Measurements from ENCODE around the gene ZNF385A.

Gene ZNF385A

DNA sequence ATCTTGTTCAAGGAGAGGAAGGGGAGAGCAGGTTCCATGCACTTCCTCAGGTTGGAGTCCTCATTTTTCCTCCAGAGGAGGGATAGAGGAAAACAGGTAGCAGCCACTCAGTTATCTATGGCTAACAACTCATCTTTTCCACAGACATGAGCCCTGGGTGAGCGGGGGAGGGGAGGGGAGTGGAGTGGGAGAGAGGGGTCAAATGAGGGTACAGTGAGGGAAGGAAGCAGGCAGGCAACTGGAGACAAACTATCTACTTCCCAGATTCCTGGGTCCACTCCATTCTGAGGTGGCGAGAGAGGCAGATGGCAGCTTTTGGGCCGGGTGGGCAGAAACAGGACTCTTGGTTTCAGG lies 2.6 kb upstream of the ZNF385A start:
- Histone ChIP-seq H3K27ac (ENCODE audit: low read depth, low read length) (no peak overlapping the region), H3K4me1 (ENCODE audit: control insufficient read depth in 5 of 5, insufficient read depth in 5 of 5, low read length in 5 of 5) (peaks cover 4 to 53% (median 31%) of the 10 kb centered on the region in 5 donors), H3K9ac (ENCODE audit: low read length in 5 of 5) (no peak overlapping the region), H3K9me3 (ENCODE audit: control insufficient read depth in 5 of 5, low read length in 5 of 5) (no peaks in the 10 kb centered on the region), H3K4me3 (ENCODE audit: low read depth in 1 of 5, low read length in 5 of 5) (no peak overlapping the region), H3K36me3 (ENCODE audit: control insufficient read depth in 5 of 5, insufficient read depth in 5 of 5, low read length in 5 of 5) (peaks cover 0 to 4% (median 0%) of the 10 kb centered on the region in 5 donors), H3K27me3 (ENCODE audit: control insufficient read depth in 5 of 5, insufficient read depth in 4 of 5, low read length in 5 of 5) (no peaks in the 10 kb centered on the region)

DNA sequence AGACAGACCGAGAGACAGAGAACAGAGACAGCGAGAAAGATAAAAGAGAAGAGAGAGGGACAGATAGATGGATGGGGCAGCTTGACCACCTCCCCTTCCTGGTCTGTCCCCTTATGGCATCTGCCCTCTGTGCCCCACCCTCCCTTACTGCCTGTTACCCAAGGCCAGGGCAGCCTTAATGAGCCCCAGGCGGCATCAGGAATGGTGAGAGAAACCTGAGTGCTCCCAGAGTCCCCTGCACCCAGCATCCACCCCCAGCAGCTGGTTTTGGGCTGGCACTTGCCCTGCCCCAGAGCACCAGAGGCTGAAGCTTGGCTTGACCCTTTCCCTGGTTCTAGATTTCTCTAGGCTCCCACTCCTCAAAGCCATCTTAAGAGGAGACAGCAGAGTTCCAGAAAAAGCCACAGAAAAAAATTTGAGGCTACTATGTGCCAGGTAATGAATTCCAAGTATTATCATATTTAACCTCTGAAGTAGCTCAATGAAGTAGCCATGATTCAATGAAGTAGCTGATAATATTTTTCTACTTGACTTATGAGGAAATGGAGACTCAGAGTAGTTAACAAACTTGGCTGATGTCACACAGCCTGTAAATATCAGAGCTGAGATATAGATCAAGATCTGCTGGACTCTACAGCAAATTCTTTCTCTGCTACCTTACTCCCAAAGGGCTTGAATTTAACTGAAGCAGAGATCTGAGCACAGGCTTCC lies 2.0 kb upstream of the ZNF385A start:
- Histone ChIP-seq H3K36me3 (ENCODE audit: control insufficient read depth in 5 of 5, insufficient read depth in 5 of 5, low read length in 5 of 5) (no peaks in the 10 kb centered on the region), H3K9me3 (ENCODE audit: control insufficient read depth in 5 of 5, low read length in 5 of 5) (no peaks in the 10 kb centered on the region), H3K27me3 (ENCODE audit: control insufficient read depth in 5 of 5, insufficient read depth in 4 of 5, low read length in 5 of 5) (no peaks in the 10 kb centered on the region), H3K27ac (ENCODE audit: low read depth, low read length) (peak overlapping the region; percentile 29), H3K4me3 (ENCODE audit: low read depth in 1 of 5, low read length in 5 of 5) (no peak overlapping the region), H3K4me1 (ENCODE audit: control insufficient read depth in 5 of 5, insufficient read depth in 5 of 5, low read length in 5 of 5) (peaks cover 4 to 50% (median 31%) of the 10 kb centered on the region in 5 donors), H3K9ac (ENCODE audit: low read length in 5 of 5) (no peak overlapping the region)

DNA sequence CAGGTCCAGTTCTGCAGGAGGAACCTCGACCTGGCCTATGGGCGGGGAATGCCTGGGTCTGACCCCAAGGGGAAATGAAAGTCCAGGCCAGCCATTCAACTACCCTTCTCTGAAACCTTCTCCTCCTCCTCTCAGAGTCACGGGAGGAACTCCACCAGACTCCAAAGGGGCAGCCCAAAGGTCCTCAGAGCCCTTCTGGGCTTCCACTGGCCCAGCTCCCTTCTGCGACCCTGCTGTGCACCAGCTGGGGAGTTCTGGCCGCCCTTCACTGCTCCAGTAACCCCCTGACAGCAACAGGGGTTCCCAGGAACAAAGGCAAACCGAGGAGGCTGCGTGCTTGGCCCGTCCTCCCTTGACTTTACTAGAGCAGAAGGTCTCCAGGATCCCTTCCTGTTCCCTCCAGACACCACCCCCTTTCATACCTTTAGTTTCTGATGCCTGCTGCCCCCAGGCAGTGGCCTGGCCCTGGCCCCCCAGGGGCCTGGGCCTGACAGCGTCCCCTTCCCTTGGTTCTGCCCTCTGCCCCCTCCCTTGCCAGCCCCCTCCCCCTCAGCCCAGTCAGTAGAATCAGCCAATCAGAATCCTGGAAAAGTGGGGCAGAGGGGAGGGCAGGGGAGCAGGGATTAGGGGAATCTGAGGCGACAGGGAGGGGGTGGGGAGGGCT lies 850 bp upstream of the ZNF385A start:
- Histone ChIP-seq H3K9ac (ENCODE audit: low read length in 5 of 5) (peak overlapping the region in 4 of 5 donors; percentile 20 to 62 (median 40)), H3K4me1 (ENCODE audit: control insufficient read depth in 5 of 5, insufficient read depth in 5 of 5, low read length in 5 of 5) (peaks cover 4 to 45% (median 31%) of the 10 kb centered on the region in 5 donors), H3K4me3 (ENCODE audit: low read depth in 1 of 5, low read length in 5 of 5) (peak overlapping the region; percentile 0 to 53 (median 35)), H3K27ac (ENCODE audit: low read depth, low read length) (peak overlapping the region; percentile 50), H3K9me3 (ENCODE audit: control insufficient read depth in 5 of 5, low read length in 5 of 5) (no peaks in the 10 kb centered on the region), H3K27me3 (ENCODE audit: control insufficient read depth in 5 of 5, insufficient read depth in 4 of 5, low read length in 5 of 5) (no peaks in the 10 kb centered on the region), H3K36me3 (ENCODE audit: control insufficient read depth in 5 of 5, insufficient read depth in 5 of 5, low read length in 5 of 5) (no peaks in the 10 kb centered on the region)

DNA sequence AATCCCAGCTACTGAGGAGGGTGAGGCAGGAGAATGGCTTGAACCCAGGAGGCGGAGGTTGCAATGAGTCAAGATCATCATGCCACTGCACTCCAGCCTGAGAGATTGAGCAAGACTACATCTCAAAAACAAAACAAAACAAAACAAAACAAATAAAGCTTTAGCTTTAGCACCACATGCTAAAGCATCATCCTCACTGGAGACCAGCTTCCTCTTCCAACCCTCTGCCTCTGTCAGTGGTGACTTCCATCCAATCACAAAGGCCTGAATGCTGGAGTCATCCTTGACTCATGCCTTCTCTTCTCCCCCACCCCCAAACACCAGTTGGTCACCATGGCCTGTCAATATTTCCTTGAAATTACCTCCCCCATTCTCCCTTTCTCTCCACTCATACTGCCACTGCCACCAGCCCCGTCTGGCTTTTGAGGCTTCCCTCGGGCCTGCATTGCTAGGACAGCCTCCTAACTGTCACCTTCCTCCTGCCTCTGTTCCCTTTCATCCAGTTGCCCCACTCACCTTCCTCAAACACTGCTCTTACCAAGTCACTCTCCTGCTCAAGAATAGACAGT lies 1.4 kb downstream of the ZNF385A start:
- peaks cover 7 to 57% (median 41%) of the 10 kb centered on the region in 5 donors for H3K4me1 ChIP-seq (ENCODE audit: control insufficient read depth in 5 of 5, insufficient read depth in 5 of 5, low read length in 5 of 5)
- no peak overlapping the region for H3K9ac ChIP-seq (ENCODE audit: low read length in 5 of 5)
- H3K27me3 ChIP-seq (ENCODE audit: control insufficient read depth in 5 of 5, insufficient read depth in 4 of 5, low read length in 5 of 5): no peaks in the 10 kb centered on the region
- no peaks in the 10 kb centered on the region for H3K9me3 ChIP-seq (ENCODE audit: control insufficient read depth in 5 of 5, low read length in 5 of 5)
- no peak overlapping the region for H3K4me3 ChIP-seq (ENCODE audit: low read depth in 1 of 5, low read length in 5 of 5)
- no peaks in the 10 kb centered on the region for H3K36me3 ChIP-seq (ENCODE audit: control insufficient read depth in 5 of 5, insufficient read depth in 5 of 5, low read length in 5 of 5)
- H3K27ac ChIP-seq (ENCODE audit: low read depth, low read length): peak overlapping the region; percentile 27

DNA sequence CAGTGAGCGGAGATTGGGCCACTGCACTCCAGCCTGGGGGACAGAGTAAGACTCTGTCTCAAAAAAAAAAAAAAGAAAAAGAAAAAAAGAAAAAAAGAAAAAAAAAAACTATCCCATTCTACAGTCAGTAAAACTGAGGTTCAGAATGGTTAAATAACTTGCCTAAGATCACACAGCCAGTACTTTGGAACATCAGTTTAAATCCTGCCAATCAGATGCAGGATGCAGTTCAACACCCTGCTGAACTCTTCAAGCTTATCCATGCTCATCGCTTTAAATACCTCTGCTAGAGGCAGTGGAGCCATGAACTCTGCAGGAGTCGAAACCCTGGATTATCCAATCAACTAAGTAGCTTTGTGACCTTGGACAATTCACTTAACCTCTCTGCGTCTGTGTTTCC lies 3.4 kb downstream of the ZNF385A start:
- Histone ChIP-seq H3K27ac (ENCODE audit: low read depth, low read length) (no peak overlapping the region), H3K9ac (ENCODE audit: low read length in 5 of 5) (no peak overlapping the region)

GRCh38 chr12:54379398-54380201 lies 4.9 kb downstream of the ZNF385A start:
- H3K4me1 ChIP-seq (ENCODE audit: control insufficient read depth in 5 of 5, insufficient read depth in 5 of 5, low read length in 5 of 5): peaks cover 19 to 61% (median 52%) of the 10 kb centered on the region in 5 donors

More for the DNA sequence above, 3.4 kb downstream of the ZNF385A start:
- H3K4me3 ChIP-seq (ENCODE audit: low read depth in 1 of 5, low read length in 5 of 5): no peak overlapping the region
- H3K27me3 ChIP-seq (ENCODE audit: control insufficient read depth in 5 of 5, insufficient read depth in 4 of 5, low read length in 5 of 5): no peaks in the 10 kb centered on the region
- H3K36me3 ChIP-seq (ENCODE audit: control insufficient read depth in 5 of 5, insufficient read depth in 5 of 5, low read length in 5 of 5): peaks cover 0 to 3% (median 0%) of the 10 kb centered on the region in 5 donors
- peaks cover 15 to 60% (median 51%) of the 10 kb centered on the region in 5 donors for H3K4me1 ChIP-seq (ENCODE audit: control insufficient read depth in 5 of 5, insufficient read depth in 5 of 5, low read length in 5 of 5)
- no peaks in the 10 kb centered on the region for H3K9me3 ChIP-seq (ENCODE audit: control insufficient read depth in 5 of 5, low read length in 5 of 5)

GRCh38 chr12:54378796-54379397 lies 5.6 kb downstream of the ZNF385A start:
- H3K36me3 ChIP-seq (ENCODE audit: control insufficient read depth in 5 of 5, insufficient read depth in 5 of 5, low read length in 5 of 5): peaks cover 0 to 3% (median under 1%) of the 10 kb centered on the region in 5 donors
- H3K27ac ChIP-seq (ENCODE audit: low read depth, low read length): peak overlapping the region; percentile 52
- H3K4me3 ChIP-seq (ENCODE audit: low read depth in 1 of 5, low read length in 5 of 5): peak overlapping the region; percentile 64 to 69 (median 65)
- peaks cover 22 to 62% (median 53%) of the 10 kb centered on the region in 5 donors for H3K4me1 ChIP-seq (ENCODE audit: control insufficient read depth in 5 of 5, insufficient read depth in 5 of 5, low read length in 5 of 5)
- no peaks in the 10 kb centered on the region for H3K27me3 ChIP-seq (ENCODE audit: control insufficient read depth in 5 of 5, insufficient read depth in 4 of 5, low read length in 5 of 5)
- no peaks in the 10 kb centered on the region for H3K9me3 ChIP-seq (ENCODE audit: control insufficient read depth in 5 of 5, low read length in 5 of 5)
- H3K9ac ChIP-seq (ENCODE audit: low read length in 5 of 5): peak overlapping the region; percentile 35 to 70 (median 63)

More at GRCh38 chr12:54379398-54380201, 4.9 kb downstream of the ZNF385A start:
- H3K27me3 ChIP-seq (ENCODE audit: control insufficient read depth in 5 of 5, insufficient read depth in 4 of 5, low read length in 5 of 5): no peaks in the 10 kb centered on the region
- no peaks in the 10 kb centered on the region for H3K9me3 ChIP-seq (ENCODE audit: control insufficient read depth in 5 of 5, low read length in 5 of 5)
- H3K36me3 ChIP-seq (ENCODE audit: control insufficient read depth in 5 of 5, insufficient read depth in 5 of 5, low read length in 5 of 5): peaks cover 0 to 3% (median 0%) of the 10 kb centered on the region in 5 donors
- H3K9ac ChIP-seq (ENCODE audit: low read length in 5 of 5): peak overlapping the region in 4 of 5 donors; percentile 25 to 62 (median 44)
- H3K4me3 ChIP-seq (ENCODE audit: low read depth in 1 of 5, low read length in 5 of 5): peak overlapping the region; percentile 64 to 69 (median 65)
- peak overlapping the region; percentile 52 for H3K27ac ChIP-seq (ENCODE audit: low read depth, low read length)

GRCh38 chr12:54377797-54378515 lies 6.6 kb downstream of the ZNF385A start:
- Histone ChIP-seq H3K4me3 (ENCODE audit: low read depth in 1 of 5, low read length in 5 of 5) (peak overlapping the region; percentile 55 to 68 (median 58)), H3K27me3 (ENCODE audit: control insufficient read depth in 5 of 5, insufficient read depth in 4 of 5, low read length in 5 of 5) (no peaks in the 10 kb centered on the region), H3K36me3 (ENCODE audit: control insufficient read depth in 5 of 5, insufficient read depth in 5 of 5, low read length in 5 of 5) (peaks cover 0 to 7% (median 4%) of the 10 kb centered on the region in 5 donors), H3K9ac (ENCODE audit: low read length in 5 of 5) (peak overlapping the region in 2 of 5 donors; percentile 35 to 63), H3K4me1 (ENCODE audit: control insufficient read depth in 5 of 5, insufficient read depth in 5 of 5, low read length in 5 of 5) (peaks cover 22 to 62% (median 60%) of the 10 kb centered on the region in 5 donors), H3K9me3 (ENCODE audit: control insufficient read depth in 5 of 5, low read length in 5 of 5) (no peaks in the 10 kb centered on the region), H3K27ac (ENCODE audit: low read depth, low read length) (peak overlapping the region; percentile 54)

DNA sequence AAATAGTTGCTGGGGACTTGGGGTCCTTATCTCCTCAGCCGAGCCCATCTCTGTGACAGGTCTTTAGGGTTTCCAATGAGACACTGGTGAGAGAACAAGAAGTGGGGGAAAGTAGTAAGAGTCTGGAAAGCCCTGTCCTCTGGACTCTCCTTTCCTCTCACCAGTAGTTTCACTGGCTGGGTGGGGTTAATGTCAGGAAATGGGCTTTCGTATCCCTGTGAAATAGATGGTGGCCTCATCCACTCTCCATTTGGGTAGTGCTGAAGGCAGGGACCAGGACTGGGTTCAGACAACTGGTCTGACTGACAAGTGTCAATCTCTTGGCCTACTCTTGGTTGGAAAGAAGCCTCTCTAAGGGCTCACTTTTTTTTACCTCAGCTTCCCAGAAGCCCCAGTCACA lies 7.5 kb downstream of the ZNF385A start:
- H3K27me3 ChIP-seq (ENCODE audit: control insufficient read depth in 5 of 5, insufficient read depth in 4 of 5, low read length in 5 of 5): no peaks in the 10 kb centered on the region
- peak overlapping the region in 1 of 5 donors; percentile 25 for H3K4me3 ChIP-seq (ENCODE audit: low read depth in 1 of 5, low read length in 5 of 5)
- H3K9me3 ChIP-seq (ENCODE audit: control insufficient read depth in 5 of 5, low read length in 5 of 5): no peaks in the 10 kb centered on the region
- H3K9ac ChIP-seq (ENCODE audit: low read length in 5 of 5): peak overlapping the region in 2 of 5 donors; percentile 8 to 15
- H3K27ac ChIP-seq (ENCODE audit: low read depth, low read length): peak overlapping the region; percentile 68
- H3K4me1 ChIP-seq (ENCODE audit: control insufficient read depth in 5 of 5, insufficient read depth in 5 of 5, low read length in 5 of 5): peaks cover 22 to 66% (median 63%) of the 10 kb centered on the region in 5 donors
- H3K36me3 ChIP-seq (ENCODE audit: control insufficient read depth in 5 of 5, insufficient read depth in 5 of 5, low read length in 5 of 5): peaks cover 0 to 7% (median 6%) of the 10 kb centered on the region in 5 donors
